ENCODE data around the gene NT5C3A.
A peak's percentile ranks its signal among the peaks of the same experiment; 100 is the strongest.

The NT5C3A gene

DNA sequence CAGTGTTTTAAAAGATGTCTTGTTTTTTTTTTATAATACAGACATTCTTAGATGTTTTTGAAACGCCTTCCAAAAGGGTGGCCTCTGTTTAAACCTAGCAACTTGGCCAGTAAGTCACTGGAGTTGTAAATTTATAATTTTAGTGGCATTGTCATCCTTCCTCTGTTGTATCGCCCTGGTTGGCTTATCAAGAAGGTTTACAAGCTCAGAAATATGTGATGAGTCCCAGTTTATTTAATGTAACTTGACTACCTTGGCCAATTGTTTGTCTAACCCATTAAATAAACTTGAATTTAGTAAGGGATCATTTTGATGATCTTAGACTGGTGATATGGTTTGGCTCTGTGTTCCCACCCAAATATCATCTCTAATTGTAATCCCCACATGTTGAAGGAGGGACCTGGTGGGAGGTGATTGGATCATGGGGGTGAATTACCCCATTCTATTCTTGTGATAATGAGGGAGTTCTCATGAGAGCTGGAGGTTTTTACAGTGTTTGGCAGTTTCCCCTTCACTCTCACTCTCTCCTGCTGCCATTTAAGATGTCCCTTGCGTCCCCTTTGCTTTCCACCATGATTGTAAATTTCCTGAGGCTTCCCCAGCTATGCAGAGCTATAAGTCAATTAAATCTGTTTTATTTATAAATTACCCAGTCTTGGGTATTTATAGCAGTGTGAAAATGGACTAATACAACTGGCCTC is 13.4 kb upstream of the NT5C3A start:
- TF ChIP-seq, protein P1, sequence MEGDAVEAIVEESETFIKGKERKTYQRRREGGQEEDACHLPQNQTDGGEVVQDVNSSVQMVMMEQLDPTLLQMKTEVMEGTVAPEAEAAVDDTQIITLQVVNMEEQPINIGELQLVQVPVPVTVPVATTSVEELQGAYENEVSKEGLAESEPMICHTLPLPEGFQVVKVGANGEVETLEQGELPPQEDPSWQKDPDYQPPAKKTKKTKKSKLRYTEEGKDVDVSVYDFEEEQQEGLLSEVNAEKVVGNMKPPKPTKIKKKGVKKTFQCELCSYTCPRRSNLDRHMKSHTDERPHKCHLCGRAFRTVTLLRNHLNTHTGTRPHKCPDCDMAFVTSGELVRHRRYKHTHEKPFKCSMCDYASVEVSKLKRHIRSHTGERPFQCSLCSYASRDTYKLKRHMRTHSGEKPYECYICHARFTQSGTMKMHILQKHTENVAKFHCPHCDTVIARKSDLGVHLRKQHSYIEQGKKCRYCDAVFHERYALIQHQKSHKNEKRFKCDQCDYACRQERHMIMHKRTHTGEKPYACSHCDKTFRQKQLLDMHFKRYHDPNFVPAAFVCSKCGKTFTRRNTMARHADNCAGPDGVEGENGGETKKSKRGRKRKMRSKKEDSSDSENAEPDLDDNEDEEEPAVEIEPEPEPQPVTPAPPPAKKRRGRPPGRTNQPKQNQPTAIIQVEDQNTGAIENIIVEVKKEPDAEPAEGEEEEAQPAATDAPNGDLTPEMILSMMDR (conservative IDR thresholded peaks at IDR 0.05; ENCODE audit: low read depth, low read length) = no peak
- H3K4me3 ChIP-seq (ENCODE audit: low read length) = no peak overlapping the region
- DNase-seq (ENCODE audit: low read depth) = no peak

DNA sequence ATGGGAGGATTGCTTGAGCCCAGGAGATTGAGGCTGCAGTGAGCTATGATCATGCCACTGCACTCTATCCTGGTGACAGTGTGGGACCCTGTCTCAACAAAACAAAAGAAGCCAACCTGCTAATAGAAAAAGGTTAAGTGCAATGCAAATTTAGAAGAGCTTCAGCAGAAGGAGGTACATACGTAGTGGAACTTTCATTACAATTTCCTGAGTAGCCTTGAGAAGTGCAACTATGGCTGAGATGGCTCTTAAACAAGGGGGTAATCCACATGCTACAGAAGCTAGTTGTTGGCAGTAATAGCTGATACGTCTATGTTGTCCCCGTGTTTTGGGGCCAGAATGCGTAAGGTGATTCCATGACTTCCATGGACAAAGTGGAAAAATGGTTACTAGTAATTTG is 10.7 kb upstream of the NT5C3A start:
- TF ChIP-seq, protein P1 (conservative IDR thresholded peaks at IDR 0.05; ENCODE audit: low read depth, low read length) = no peak
- no peak overlapping the region for H3K4me3 ChIP-seq (ENCODE audit: low read length)
- DNase-seq (ENCODE audit: low read depth) = no peak

DNA sequence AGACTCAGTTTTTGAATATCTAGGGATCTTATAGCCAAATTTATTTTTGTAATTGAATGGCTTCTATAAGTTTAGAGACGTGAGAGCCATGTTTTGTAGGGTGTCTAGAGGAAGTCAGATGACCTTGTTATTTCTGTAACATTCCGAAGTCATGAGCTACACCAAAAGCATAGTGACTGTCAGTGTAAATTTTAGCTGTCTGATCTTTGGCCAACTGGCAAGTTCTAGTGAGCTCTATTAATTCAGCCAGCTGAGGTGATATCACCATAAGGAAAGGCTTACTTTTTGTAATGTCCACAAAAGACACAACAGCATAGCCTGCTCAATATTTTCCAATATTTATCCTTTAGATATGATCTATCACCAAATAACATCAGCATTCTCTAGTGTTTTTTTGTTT is 9.9 kb upstream of the NT5C3A start:
- TF ChIP-seq, protein P1 (conservative IDR thresholded peaks at IDR 0.05; ENCODE audit: low read depth, low read length) = no peak
- no peak overlapping the region for H3K4me3 ChIP-seq (ENCODE audit: low read length)
- DNase-seq (ENCODE audit: low read depth) = peak; percentile 28

DNA sequence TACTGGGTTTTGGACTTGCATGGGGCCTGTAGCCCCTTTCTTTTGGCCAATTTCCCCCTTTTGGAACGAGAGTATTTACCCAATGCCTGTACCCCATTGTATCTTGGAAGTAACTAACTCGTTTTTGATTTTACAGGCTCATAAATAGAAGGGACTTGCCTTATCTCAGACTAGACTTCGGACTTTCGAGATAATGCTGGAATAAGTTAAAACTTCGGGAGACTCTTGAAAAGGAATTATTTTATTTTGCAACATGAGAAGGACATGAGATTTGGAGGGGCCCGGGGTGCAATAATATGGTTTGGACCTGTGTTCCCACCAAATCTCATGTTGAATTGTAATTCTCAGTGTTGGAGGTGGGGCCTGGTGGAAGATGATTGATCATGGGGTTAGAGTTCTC is 8.3 kb upstream of the NT5C3A start:
- TF ChIP-seq, protein P1 (conservative IDR thresholded peaks at IDR 0.05; ENCODE audit: low read depth, low read length) = no peak
- H3K4me3 ChIP-seq (ENCODE audit: low read length) = no peak overlapping the region
- DNase-seq (ENCODE audit: low read depth) = no peak

DNA sequence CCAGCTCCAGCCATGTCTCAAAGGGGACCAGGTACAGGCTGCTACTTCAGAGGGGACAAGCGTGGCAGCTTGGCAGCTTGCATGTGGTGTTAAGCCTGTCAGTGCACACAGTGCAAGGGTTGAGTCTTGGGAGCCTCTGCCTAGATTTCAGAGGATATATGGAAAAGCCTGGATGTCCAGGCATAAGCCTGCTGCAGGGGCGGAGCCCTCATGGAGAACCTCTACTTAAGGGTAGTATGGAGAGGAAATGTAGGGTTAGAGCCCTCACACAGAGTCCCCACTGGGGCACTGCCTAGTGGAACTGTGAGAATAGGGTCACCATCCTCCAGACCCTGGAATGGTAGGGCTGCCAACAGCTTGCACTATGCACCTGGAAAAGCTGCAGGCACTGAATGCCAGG is 7.7 kb upstream of the NT5C3A start:
- TF ChIP-seq, protein P1 (conservative IDR thresholded peaks at IDR 0.05; ENCODE audit: low read depth, low read length) = no peak
- no peak overlapping the region for H3K4me3 ChIP-seq (ENCODE audit: low read length)
- no peak for DNase-seq (ENCODE audit: low read depth)

DNA sequence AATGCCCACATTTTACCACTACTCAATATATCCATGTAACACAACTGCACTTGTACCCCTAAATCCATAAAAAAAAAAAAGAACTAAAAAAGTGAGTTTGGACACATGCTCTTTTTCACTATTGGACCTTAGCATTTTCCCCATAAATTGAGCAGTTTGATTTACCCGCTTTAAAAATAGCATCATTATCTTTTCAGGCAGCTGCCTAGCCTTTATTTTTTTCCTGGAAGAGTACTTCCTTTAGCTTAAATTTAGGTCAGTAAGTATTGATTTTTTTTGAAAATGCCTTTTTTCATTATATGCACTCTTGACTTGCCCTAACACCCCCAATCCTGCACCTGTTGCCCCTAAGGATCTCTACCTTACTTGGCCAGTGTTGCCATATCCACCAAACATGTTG is 5.3 kb upstream of the NT5C3A start:
- no peak overlapping the region for H3K4me3 ChIP-seq (ENCODE audit: low read length)
- TF ChIP-seq, protein P1 (conservative IDR thresholded peaks at IDR 0.05; ENCODE audit: low read depth, low read length) = no peak
- DNase-seq (ENCODE audit: low read depth) = no peak

DNA sequence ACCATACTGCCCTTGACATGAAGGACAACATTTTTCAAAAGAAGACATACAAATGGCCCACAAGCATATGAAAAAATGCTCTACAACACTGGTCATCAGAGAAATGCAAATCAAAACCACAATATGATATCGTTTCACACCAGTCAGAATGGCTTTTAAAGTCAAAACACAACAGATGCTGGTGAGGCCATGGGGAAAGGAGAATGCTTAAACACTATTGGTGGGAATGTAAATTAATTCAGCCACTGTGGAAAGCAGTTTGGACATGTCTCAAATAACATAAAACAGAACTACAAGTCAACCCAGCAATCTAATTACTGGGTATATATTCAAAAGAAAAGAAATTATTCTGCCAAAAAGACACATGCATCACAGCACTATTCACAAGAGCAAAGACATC is 4.2 kb upstream of the NT5C3A start:
- no peak overlapping the region for H3K4me3 ChIP-seq (ENCODE audit: low read length)
- DNase-seq (ENCODE audit: low read depth) = no peak

More for the DNA sequence above, 4.2 kb upstream of the NT5C3A start:
- TF ChIP-seq, protein P1 (conservative IDR thresholded peaks at IDR 0.05; ENCODE audit: low read depth, low read length) = no peak

All from retinal pigment epithelial cell (primary cell).